Stimulated activated CD4-positive, alpha-beta T cell treated with anti-CD3 and anti-CD28 coated beads, Interleukin-4, amount 100 ng/mL, for 4 hours (primary cell): ENCODE results near the gene PTPDC1.

Experiments
- DNase-seq, 2 experiments: peaks; one replicate each; pipeline ENCODE4 v3.0.0-alpha.2; 2020

Gene PTPDC1

DNA sequence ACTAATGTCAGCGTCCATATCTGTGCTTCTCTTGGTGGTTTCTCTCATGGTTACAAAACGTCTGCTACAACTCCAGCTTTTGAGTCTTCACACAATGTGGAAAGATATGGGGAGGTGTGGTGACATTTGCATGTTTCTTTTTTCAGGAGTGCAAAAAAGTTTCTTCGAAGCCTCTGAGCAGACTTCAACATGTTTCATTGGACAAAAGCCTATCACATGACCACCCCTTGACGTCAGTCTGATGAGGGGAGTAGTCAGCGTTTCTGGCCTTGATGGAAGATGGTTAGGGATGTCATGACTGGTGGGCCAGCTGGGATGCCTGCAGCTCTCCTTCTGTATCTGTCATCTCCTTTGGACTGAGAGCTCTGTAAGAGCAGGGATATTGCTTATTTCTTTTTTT lies 61.4 kb downstream of the PTPDC1 start:
- DNase-seq, result no peak

DNA sequence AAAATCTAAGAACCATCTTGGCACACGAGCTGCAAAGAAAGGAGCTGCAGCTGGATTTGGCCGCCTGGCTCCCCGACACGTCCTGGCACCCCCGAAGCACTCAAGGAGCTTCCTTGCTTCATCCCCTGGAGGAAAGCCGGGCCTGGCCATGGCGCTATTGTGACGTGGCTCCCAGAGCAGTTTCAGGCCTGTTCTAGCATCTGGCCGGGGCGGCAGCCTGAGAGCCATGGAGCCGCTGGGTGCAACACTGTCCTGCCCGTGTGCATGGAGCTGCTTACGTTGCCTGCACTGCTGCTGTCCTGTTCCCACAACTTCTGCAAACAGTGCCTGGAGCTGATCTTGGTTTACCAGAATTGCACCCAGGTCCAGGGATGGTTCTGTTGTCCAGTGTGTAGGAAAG lies 63.5 kb downstream of the PTPDC1 start:
- DNase-seq, result no peak

- DNase-seq, result no peak
Observed at GRCh38 chr9:94148419-94148818, 64.2 kb downstream of the PTPDC1 start.

DNA sequence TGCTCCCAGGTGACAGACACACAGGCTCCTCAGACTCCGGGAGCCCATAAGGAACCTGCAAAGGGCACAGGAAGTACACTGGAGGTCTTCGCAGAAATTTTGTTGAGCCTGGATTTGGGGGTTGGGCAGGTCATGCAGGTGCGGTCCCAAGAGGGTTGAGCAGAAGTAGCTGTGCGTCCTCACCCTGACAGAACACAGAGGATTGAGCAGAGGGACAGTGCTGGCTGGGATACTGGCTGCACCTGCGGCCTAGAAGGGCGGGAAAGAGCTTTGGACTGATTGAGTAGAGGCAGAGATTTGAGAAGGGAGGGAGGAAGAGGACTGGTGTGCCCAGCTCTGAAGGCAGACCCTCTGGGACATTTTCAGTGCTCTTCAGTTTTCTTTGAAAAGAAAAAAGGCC lies 65.4 kb downstream of the PTPDC1 start:
- DNase-seq, result no peak

- DNase-seq, result no peak
Observed at GRCh38 chr9:94150279-94150828, 66.1 kb downstream of the PTPDC1 start.

DNA sequence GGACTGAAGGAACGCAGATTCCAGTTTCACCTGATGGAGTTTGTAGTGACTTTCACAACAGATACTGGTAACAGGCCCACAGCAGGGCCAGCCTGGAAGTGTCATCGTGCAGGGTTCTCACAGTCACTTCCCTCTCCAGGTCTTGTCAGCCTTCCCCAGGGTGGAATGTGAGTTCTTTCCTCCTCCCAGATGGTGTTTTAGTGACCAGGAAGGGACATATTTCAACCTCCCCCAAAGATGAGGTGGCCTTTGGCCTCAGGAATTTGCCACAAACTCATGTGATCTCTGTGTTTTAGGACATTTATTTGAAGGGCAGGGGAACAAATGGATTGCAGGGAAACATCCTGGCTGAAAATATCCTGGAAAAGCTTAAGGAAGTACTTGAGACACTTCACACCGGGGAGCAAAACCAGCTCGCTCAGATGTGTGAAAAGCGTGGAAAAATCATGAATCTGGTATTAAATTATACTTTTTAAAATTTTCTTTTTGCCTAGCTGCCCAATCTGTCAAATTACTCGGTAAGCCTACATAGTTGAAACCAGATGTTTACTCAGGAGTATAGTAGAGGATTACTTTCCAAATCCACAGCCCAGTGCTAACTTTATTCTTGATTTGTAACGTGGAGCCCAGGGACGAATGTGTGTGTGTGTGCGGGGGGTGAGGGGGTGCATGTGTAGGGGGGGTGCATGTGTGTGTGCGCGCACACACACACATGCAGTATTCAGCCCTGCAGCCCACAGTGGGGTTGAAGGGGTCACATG lies 66.8 kb downstream of the PTPDC1 start:
- DNase-seq, result no peak

DNA sequence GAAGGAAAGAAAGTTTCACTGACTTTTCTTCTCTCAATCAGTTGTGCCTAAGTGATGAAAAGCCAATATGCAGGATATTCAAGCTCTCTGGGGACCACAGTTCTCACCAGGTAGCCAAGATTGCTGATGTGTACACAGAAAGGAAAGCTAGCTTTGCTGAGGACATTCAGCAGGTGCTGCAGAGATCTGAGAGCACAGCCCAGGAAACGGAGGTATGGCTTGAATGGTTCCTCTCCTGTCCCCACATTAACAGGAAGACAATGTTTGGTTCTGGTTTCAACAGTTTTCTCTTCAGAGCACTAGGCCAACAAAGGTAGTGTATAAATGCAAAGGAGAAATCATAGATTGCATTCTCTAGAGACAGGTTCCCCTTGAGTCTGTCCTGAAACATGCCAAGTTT lies 69.6 kb downstream of the PTPDC1 start:
- DNase-seq, result no peak

GRCh38 chr9:94156348-94157049 lies 72.2 kb downstream of the PTPDC1 start:
- no peak for DNase-seq

DNA sequence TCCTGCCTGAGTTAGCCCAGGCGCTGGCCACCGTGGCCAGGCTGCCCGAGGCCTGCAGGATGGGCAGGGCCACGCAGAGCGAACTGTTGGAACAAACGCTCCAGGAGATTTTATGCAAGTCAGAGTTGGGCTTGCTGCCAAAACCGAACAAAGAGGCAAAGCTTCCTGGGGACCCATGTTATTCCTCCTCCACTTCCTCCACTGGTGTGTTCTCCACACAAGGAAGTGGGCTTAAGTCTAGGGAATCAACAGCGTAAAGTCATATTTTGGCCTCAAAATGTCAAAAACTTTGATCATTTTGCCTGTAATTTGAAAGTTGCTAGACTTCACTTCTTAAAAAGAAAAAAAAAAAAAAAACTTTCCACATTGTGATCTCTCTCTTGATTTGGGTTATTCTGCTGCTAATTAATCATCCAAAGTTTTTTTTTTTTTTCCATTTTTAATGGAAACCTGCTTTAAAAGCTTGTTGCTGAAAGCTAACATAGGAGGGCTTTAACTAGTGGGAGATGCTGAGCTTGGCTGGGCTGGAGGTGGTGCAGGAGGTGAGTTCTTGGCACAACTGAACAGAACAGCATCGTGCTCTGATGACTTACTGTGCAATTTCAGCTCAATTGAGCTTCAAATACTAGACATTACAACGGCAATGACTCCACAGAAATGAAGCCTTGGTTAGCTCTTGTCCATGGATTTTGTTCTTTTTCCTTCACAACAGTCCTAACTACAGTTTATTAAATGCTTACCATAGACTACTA lies 73.0 kb downstream of the PTPDC1 start:
- no peak for DNase-seq
